Hepatocyte (in vitro differentiated cells): ENCODE results near the gene CALB2. TPM values are rescaled to one million over a fixed set of nuclear protein-coding genes. Genes with fewer than 3 reads are reported as not detected.

Experiments used
- DNase-seq: peaks from one replicate; pipeline ENCODE4 v3.0.0-alpha.2; 2016; ENCODE audit warnings: low spot score
- H2AFZ ChIP-seq: fragments of 200-600 bp; sonication (generic); 2 replicates; pipeline ENCODE4 v1.6.0; 2016; ENCODE audit warnings: antibody characterized with exemption, mild to moderate bottlenecking
- H3K27ac ChIP-seq: fragments of 200-600 bp; sonication (generic); 2 replicates; pipeline ENCODE4 v1.5.1; 2016; ENCODE audit warnings: mild to moderate bottlenecking
- H3K27me3 ChIP-seq: fragments of 200-600 bp; sonication (generic); 2 replicates; pipeline ENCODE4 v1.6.1; 2016
- H3K36me3 ChIP-seq: fragments of 200-600 bp; sonication (generic); replicated peaks from 2 replicates; pipeline ENCODE4 v1.5.1; 2016; ENCODE audit warnings: low read depth; ENCODE audit not compliant: insufficient read depth
- H3K4me1 ChIP-seq: fragments of 200-600 bp; sonication (generic); 2 replicates; pipeline ENCODE4 v1.5.1; 2016; ENCODE audit warnings: mild to moderate bottlenecking, moderate library complexity; ENCODE audit not compliant: insufficient read depth
- H3K4me2 ChIP-seq: fragments of 200-600 bp; sonication (generic); 2 replicates; pipeline ENCODE4 v1.6.0; 2016
- H3K4me3 ChIP-seq: fragments of 200-600 bp; sonication (generic); 2 replicates; pipeline ENCODE4 v1.5.1; 2016; ENCODE audit warnings: mild to moderate bottlenecking
- H3K79me2 ChIP-seq: fragments of 200-600 bp; sonication (generic); 2 replicates; pipeline ENCODE4 v1.6.0; 2017; ENCODE audit warnings: mild to moderate bottlenecking
- H3K9me2 ChIP-seq: fragments of 200-600 bp; sonication (generic); replicated peaks from 2 replicates; pipeline ENCODE4 v1.6.0; 2017; ENCODE audit warnings: mild to moderate bottlenecking; ENCODE audit not compliant: insufficient read depth
- H3K9me3 ChIP-seq: fragments of 200-600 bp; sonication (generic); 2 replicates; pipeline ENCODE4 v1.5.1; 2016; ENCODE audit warnings: low read depth, mild to moderate bottlenecking
- H4K20me1 ChIP-seq: fragments of 200-600 bp; sonication (generic); 2 replicates; pipeline ENCODE4 v1.6.0; 2016; ENCODE audit warnings: mild to moderate bottlenecking; ENCODE audit not compliant: insufficient read depth, poor library complexity, severe bottlenecking
- EZH2 ChIP-seq: fragments of 200-600 bp; sonication (generic); IDR thresholded peaks from 2 replicates; pipeline ENCODE4 v1.6.1; 2016; ENCODE audit warnings: antibody characterized with exemption, mild to moderate bottlenecking, borderline replicate concordance
- EZH2phosphoT487 ChIP-seq: fragments of 200-600 bp; sonication (generic); IDR thresholded peaks from one replicate; pipeline ENCODE4 v1.6.1; 2018; ENCODE audit warnings: antibody characterized with exemption, mild to moderate bottlenecking, low read depth, moderate library complexity; ENCODE audit not compliant: unreplicated experiment, severe bottlenecking
- WGBS: methylation state at CpG from one replicate; pipeline ENCODE4 v1.1.6; 2016; ENCODE audit warnings: low lambda C conversion rate; ENCODE audit errors: missing lambda C conversion rate; 5-methylcytosine and 5-hydroxymethylcytosine counted together
- polyA plus RNA-seq: library from polyadenylated mRNA; unstranded; fragments of >200 nt; fragmentation: Nextera tagmentation; extraction: Ambion mirVana; gene quantifications from 2 replicates; pipeline ENCODE4 v1.2.1, GENCODE V29; 2016
- total RNA-seq: library from RNA; depleted of rRNA; stranded (reverse); fragments of >200 nt; gene quantifications from 2 replicates; pipeline ENCODE4 v1.2.3, GENCODE V29; 2014
- TF ChIP-seq, protein P1 (sequence below): fragments of 200-600 bp; sonication (generic); IDR thresholded peaks from 2 replicates; pipeline ENCODE4 v1.5.1; 2016; ENCODE audit warnings: antibody characterized with exemption, mild to moderate bottlenecking; ENCODE audit not compliant: poor library complexity

The CALB2 gene
- total and polyA plus RNA-seq, 2 experiments from 2014 or later = 2.3 to 6.5 TPM

DNA sequence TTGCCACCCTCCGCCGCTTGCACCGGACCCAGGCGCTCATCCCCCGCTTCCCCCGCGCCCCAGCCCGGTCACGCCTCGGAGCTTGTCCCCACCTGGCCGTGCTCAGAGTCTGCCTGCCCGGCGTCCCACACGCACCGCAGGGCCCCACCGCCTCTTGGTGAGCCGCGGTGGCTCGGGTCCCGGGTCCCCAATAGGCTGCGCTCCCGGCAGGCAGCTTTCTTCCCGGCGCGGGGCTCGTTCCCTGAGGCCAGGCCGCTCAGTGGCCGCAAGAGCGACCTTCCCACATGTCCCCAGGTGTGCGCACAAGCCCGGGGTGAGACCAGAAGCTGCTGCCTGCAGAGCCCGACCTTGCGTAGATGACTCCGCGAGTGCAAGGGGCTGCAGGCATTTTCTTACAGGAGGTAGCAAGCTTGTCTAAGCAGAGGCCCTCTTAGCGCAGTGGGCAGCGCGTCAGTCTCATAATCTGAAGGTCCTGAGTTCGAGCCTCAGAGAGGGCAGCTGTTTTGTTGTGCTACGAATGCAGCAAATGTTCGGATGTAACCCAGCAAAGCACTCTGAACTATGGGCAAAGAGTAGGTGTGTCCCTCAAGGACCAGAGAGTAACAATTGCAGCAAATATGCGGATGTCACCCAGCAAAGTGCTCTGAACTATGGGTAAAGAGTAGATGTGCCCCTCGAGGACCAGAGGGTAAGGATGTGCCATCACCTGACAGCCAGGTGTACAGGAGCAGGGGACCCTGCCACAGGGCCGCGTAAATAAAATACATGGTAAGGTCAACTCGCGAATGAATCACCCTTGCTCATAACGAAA, 67.8 kb downstream of the CALB2 start:
- H3K27me3 ChIP-seq = peaks cover 14% of the 10 kb centered on the region
- H3K4me3 ChIP-seq = peak overlapping the region; percentile 22
- H3K27ac ChIP-seq = peak overlapping the region; percentile 1
- no peaks in the 10 kb centered on the region for H3K79me2 ChIP-seq
- peak; percentile 81 for DNase-seq
- peak overlapping the region; percentile 73 for H3K4me2 ChIP-seq
- no peaks in the 10 kb centered on the region for H3K36me3 ChIP-seq
- H2AFZ ChIP-seq = peak overlapping the region; percentile 39
- 1% methylated on average over 35 of the region's 48 CpGs for WGBS
- H4K20me1 ChIP-seq = no peaks in the 10 kb centered on the region
- no peaks in the 10 kb centered on the region for H3K9me2 ChIP-seq
- H3K4me1 ChIP-seq = no peaks in the 10 kb centered on the region
- H3K9me3 ChIP-seq = no peaks in the 10 kb centered on the region
- TF ChIP-seq EZH2phosphoT487 = no peak
- no peak for TF ChIP-seq EZH2
- TF ChIP-seq, protein P1, sequence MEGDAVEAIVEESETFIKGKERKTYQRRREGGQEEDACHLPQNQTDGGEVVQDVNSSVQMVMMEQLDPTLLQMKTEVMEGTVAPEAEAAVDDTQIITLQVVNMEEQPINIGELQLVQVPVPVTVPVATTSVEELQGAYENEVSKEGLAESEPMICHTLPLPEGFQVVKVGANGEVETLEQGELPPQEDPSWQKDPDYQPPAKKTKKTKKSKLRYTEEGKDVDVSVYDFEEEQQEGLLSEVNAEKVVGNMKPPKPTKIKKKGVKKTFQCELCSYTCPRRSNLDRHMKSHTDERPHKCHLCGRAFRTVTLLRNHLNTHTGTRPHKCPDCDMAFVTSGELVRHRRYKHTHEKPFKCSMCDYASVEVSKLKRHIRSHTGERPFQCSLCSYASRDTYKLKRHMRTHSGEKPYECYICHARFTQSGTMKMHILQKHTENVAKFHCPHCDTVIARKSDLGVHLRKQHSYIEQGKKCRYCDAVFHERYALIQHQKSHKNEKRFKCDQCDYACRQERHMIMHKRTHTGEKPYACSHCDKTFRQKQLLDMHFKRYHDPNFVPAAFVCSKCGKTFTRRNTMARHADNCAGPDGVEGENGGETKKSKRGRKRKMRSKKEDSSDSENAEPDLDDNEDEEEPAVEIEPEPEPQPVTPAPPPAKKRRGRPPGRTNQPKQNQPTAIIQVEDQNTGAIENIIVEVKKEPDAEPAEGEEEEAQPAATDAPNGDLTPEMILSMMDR = no peak

DNA sequence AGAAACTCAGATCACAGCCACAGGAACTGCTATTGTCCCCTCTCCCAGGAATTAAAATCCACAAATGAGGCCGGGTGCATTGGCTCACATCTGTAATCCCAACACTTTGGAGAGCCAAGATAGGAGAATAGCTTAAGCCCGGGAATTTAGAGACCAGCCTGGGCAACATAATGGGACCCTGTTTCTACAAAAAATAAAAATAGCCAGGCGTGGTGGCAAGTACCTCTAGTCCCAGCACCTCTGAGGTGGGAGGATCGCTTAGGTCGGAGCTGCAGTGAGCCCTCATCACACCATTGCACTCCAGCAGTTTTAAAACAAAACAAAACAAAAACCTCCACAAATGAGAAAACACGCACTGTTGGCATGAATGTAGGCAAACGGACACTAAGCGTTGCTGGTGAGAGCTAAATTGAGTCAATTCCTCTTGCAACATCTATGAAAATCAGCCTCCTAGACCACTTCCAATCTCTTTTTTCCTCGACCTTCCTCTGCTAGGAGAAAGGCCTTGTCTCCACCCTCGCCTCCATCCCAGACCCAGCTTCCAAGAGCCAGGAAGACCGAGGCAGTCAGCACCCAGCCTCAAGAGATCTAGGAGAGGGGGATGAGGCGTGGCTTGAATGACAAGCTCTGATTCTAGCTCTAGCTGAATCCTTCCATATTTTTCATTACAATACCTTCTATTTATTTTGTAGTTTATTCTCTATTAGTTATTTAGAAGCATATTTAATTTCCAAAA, 68.5 kb downstream of the CALB2 start:
- Histone ChIP-seq H3K79me2 (no peaks in the 10 kb centered on the region), H3K27ac (peak overlapping the region; percentile 1), H4K20me1 (no peaks in the 10 kb centered on the region), H3K4me3 (no peak overlapping the region), H3K4me2 (peak overlapping the region; percentile 73), H3K4me1 (no peaks in the 10 kb centered on the region), H3K36me3 (no peaks in the 10 kb centered on the region), H3K27me3 (peaks cover 14% of the 10 kb centered on the region), H3K9me2 (no peaks in the 10 kb centered on the region), H2AFZ (no peak overlapping the region), H3K9me3 (no peaks in the 10 kb centered on the region)
- TF ChIP-seq EZH2 = no peak
- TF ChIP-seq EZH2phosphoT487 = no peak
- TF ChIP-seq, protein P1 = no peak
- WGBS = 65% methylated on average over 12 of the region's 12 CpGs
- DNase-seq = no peak

- no peak overlapping the region for H3K4me3 ChIP-seq
- H3K9me3 ChIP-seq = no peaks in the 10 kb centered on the region
- H3K27me3 ChIP-seq = peaks cover 14% of the 10 kb centered on the region
- H4K20me1 ChIP-seq = no peaks in the 10 kb centered on the region
- H3K79me2 ChIP-seq = no peaks in the 10 kb centered on the region
- no peak overlapping the region for H2AFZ ChIP-seq
- H3K36me3 ChIP-seq = no peaks in the 10 kb centered on the region
- H3K9me2 ChIP-seq = no peaks in the 10 kb centered on the region
- no peak overlapping the region for H3K27ac ChIP-seq
- H3K4me1 ChIP-seq = no peaks in the 10 kb centered on the region
- H3K4me2 ChIP-seq = no peak overlapping the region
- no peak for DNase-seq
- TF ChIP-seq, protein P1 = no peak
- no peak for TF ChIP-seq EZH2phosphoT487
- TF ChIP-seq EZH2 = no peak
These were observed 69.9 kb downstream of the CALB2 start for GRCh38 chr16:71428385-71428784.
